GM21360 (cell line): ENCODE measurements around the gene PDE4D.

ENCODE experiments used
- ATAC-seq: cut with Tn5 transposase; IDR thresholded peaks from one replicate; pipeline ENCODE4 v1.9.1; 2021; ENCODE audit warnings: mild to moderate bottlenecking, moderate library complexity; ENCODE audit not compliant: unreplicated experiment

Gene PDE4D

DNA sequence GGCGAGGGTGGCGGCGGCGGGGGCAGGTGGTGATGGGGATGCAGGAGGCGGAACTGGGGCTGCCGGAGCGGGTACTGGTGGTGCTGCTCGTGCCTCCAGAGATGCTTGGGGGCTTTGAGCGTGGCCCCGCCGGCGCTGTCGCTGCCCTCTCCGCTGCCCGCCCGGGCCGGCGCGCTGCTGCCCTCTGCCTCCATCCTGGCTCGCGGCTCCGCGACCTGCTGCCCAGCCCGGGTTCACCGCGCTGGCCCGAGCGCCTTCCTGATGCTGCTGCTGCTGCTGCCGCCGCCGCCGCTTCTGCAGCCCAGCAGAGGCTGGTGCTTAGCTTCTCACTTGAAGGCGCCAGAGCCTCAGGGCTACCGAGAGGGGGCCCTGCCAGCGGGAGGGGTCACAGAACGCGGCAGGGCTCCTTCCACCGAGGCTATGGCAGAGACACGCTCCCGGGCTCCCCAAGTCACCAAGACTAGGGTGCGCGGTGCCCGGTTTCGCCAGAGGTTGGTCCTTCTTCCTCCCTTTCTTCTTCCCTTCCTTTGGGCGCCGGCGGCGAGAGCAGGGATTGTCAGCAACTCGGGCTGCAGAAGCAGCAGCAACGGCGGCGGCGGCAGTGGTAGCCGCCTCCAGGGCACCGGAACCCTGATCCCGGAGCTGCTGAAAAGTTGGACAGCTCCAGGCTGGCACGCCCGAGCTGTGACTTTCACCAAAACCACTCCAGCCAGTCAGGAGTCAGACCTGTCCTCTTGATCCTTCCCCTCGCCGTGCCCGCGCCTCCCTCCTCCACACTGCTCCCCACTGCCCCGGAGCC, at the start of gene PDE4D:
TSS of gene PDE4D (minus strand) at position 298 of the 799 bp plus-strand sequence.
- ATAC-seq, result no peak

DNA sequence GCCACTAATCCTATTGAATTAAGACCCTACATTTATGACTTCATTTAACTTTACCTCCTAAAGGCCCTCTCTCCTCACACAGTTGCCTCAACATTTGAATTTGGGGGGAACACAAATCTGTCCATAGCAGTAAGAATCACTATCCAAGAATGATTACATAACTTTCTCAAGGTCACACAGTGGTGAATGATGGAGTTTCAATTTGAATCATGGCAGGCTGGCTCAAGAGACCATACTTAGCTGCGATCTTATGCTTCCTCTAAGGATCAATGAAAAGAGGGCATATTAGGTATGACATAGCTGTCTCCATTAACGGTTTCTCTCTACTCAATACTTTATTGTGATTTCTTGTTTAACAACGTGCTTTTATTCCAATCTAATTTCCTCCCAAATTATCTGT, 44.1 kb upstream of the PDE4D start:
- no peak for ATAC-seq

DNA sequence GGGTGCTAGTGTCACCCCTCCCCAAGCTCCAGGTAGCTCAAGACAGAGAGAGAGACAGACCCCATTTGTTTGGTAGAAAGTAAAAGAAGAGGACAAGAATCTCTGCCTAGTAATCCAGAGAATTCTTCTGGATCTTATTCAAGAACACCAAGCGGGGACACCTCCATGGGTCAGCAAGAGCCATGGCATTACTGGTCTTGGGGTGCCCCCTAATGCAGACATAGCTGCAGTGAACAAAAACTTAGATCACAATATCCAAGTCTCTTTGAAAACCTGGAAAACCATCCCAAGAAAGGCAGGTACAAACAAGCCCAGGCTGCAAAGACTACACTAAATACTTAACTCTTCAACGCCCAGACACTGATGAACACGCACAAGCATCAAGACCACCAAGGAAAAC, 29.9 kb upstream of the PDE4D start:
- ATAC-seq, result no peak

DNA sequence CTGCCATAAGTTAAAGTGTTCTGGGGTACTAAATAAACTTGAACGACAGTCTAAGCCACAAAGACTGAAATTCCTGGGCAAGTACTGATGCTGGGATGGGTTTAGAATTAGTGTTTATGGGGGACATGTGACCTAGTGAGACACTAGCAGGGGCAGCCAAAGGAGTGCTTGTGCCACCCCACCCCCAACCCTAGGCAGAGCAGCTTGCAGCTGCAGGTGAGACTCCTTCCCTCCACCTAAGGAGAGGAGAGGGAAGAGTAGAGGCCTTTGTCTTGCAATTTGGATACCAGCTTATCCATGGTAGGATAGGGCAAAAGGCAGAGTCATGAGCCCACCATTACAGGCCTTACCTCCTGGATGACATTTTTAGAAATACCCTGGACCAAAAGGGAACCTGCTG, 28.7 kb upstream of the PDE4D start:
- ATAC-seq, result no peak

DNA sequence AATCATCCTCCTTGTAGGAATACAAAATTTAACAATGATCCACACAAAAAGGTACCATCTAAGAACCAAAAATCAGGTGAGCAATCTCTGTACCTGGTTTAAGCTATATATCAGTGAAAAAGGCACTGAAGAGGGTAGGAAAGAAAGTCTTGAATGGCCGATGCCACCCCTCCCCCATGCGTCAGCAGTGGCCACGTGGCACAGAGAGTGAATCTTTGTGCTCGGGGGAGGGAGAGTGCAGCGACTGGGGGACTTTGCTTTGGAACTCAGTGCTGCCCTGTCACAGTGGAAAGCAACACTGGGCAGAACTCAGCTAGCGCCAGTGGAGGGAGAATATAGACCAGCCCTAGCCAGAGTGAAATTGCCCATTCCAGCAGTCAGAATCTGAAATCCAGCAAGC, 28.3 kb upstream of the PDE4D start:
- no peak for ATAC-seq

DNA sequence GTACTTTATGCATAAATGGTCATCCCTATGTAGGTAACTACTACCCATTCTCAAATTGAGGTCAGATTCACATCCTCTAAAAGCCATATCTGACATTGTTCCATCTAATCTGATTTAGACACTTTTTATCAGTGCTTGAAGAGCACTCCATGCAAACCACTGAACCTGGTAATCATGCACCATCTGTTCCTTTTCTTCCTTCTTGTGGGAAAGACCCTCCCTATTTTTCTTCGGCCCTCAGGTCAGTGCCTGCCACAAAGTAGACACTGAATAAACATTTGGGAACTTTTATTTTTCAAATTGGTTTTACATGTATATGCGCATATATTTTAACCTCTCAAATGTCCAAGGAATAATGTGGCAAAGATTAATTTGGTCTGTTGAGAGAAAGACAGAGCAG, 26.0 kb upstream of the PDE4D start:
- no peak for ATAC-seq

DNA sequence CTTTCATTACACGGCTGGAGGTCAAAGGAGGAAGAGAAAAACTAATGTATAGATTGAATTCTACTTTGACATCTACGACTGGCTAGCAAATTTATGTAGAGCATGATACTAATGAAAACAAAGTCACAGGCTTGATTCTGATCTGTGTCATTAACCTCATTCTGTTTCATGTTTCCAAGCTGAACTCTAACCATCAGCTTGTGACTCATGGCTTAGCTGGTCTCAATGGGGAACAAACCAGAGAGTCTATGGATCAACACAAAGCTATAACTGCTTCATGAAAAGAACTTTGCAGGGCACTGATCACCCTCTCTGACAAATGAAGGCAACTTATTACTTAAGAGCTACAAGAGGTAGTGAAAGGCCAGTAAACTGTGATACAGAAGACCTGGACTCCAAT, 23.6 kb upstream of the PDE4D start:
- ATAC-seq, result no peak

DNA sequence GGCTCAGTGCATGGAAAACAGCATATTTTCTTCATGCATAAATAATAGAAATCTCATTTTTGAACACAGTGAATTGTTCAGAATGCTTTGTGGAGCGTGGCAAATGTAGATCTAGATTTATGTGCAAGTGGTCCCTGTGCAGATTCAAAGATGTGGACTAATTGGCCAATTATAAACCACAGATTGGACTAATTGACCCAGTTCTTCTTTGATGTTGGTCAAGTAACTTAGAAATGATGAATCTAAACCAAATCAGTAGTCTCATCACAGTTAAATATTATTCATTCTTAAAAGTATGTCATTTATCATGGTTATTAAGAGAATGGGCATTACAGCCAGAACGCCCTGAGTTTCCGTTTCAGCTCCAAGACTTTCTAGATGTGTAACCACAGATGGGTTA, 11.7 kb upstream of the PDE4D start:
- no peak for ATAC-seq

DNA sequence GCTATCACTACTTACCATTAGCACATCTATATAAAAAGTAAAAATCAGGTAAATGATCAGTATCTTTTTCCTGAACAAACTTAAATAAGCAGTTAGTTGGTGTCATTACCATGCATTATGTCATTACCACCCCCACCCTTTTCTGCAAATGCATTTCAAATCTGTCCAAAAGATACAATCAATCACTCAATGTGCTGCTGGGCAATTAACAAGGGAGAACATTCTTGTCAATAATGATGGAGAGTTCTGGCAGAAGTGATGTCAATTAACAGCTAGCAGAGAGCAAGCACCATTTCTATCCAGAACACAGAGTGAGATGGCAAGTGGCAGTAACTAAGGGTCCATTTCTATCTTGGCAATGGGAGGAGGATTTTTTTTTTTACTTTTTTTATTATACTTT, 3.5 kb upstream of the PDE4D start:
- no peak for ATAC-seq

DNA sequence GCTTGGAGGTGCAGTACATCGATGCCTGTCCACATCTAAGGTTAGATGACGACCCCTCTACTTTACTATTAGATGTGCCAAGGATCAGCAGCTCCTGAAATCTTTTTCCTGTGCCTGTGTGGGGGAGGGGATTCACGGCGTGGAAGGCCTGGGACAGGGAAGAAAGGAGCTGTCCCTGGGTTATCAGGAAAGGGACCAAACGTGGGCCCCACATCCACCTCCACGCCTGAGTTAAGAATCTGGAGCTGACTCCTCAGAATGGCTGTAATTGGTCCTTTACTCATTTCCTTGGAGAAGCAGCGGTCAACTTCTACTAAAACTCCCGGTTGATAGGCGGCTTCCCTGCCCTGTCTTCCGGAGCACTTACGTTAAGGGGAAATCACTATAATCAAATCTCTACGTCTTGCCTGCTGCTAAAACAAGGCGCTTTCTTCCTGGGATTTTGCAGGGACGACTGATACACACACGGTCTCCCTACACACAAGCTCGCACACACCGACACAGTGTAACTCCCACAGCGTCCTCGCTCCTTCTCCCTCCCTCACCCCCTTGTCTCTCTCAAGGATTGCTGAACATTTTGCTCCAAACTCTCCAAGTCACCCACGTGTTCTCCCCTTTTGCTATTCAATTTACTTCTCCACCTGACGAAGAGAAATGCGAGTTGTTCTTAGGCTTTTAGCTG, 1.4 kb downstream of the PDE4D start:
- ATAC-seq, result no peak

DNA sequence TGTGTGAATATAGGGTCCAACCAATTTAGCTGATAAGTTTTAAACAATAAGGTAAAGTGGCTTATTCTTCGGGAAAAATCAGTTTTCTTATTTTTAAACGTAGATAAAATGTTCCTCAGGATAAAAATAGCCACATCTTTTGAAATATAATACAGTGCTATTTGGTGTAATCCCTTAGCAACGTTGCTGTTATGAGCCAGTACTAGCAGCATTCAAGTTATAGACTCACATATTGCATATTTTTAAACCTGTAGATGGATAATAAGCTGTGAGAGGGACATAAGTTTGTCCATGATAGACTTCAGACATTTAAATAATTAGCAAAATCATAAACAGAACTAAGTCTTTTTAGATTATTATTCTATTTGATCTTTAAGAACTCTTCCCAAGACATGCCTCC, 6.3 kb downstream of the PDE4D start:
- no peak for ATAC-seq

DNA sequence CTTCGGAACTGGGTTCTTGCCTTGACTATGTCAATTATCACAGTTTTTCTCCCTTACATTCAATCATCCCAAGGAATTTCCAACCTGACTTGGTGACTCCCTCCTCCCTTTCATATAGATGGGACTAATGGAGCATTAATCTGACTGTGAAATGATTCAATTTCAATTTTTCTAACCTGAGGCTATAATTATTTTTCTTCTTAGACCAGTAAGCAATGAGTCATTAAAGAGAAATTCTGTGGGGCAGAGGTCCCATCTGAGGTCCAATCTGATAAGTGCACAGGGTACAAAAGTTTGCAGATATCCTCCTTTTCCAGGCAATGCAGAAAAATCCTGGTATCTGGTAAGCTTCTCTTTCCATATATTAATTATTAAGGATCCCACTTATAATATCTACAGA, 18.9 kb downstream of the PDE4D start:
- ATAC-seq, result no peak

DNA sequence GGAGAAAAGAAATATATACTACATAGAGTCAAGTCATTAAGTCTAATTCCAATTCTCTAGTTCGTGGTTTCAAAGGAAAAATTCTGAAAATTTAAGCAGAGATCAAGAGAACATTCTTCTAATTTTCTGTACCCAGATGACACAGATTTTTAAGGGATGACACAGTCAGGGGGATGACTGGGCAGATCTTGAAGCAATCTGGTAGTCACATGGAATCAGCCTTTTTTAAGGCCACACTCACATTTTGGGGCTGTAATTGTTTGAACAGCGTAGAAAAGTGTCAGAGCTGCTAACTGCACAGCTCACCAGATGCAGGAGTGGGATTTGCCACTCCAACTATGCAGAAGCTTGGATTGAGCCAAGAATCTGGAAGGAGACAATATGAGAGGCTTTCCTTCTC, 20.4 kb downstream of the PDE4D start:
- ATAC-seq, result no peak

DNA sequence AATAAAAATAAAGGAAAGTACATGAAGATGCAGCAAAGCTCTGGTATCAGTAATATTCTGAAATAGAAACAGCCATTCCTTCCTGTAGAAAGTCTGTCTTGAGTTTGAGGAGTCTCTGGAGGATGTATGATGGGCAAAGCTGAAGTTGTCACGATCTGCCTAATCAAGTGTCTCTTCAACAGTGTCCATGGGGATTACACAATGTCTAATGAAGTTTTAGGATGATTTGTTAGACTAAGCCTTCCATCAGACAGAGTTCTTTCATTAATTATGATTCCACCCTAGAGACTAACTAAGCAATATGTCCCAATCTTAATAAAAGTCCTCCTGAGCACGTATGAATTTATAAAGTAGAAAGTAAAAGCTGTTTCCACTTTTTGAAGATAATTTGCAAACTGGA, 26.9 kb downstream of the PDE4D start:
- no peak for ATAC-seq

DNA sequence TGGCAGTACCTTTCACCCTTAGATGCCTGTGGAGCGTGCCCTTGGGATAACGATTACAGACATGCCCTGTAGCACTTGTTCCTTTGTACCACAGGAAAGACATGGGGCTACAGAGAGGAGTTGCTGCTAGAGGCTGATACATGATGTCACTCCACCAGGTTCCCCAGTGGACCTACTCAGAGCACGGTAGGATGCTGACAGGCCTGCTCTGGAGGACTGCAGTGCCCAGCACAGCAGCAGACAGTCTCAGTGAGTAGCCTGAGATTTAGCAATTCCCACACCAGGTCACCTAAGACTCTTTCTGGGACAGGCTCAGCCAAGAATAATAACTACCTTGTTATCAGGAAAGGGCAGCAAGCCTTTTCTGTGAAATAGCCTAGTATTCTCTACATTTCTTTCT, 28.8 kb downstream of the PDE4D start:
- no peak for ATAC-seq

DNA sequence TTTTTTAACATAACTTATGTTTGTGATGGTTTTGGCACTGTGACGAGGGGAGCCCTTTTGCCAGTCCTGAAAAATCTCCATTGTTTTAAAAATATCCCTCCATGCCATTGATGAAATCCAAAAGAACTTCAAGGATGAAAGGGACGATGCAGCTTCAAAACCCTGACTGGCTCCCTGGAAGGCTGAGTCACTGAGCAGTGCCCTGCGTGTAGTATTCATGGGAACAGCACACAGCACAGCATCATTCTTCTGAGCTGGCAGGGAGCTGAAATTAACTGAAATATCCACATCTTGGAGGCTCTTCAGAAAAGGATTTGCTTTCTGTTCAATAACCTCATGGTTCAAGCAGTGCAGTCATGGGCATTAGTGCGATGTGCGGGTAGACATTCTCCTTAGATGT, 29.7 kb downstream of the PDE4D start:
- no peak for ATAC-seq

DNA sequence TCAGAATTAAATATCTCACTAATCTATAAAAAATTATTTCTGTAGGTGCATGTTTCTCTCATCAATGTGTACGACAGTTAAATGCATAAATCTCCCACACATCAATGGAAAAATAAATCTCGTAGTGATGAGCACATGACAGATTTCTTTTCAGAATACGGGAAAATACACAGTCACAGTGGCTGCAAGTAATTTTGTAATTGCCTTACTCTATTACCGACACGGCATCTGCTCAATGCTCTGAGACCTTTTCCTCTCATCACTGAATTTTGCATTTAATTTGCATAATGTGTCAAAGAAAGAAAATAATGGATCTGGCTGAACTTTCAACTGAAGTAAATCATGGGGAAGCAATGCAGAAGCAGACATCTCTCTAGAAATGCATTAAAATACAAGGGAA, 37.2 kb downstream of the PDE4D start:
- no peak for ATAC-seq

DNA sequence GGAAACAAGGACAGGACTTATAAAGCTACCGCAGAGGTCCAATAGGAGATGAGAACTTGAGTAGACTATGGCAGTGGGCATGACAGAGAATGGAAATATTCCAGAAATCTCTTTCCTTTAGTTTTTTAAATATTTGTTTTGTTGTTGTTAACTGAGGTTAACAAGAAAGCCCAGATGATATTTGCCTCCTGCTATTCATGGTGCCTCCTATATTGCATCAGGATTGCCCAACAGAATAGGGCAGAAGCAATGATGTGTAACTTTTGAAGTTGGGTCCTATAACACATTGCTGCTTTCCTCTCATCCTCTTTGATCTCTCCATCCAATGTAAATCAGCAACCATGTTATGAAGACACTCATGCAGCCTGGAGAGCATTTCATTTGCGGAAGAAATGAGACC, 42.8 kb downstream of the PDE4D start:
- ATAC-seq, result no peak

DNA sequence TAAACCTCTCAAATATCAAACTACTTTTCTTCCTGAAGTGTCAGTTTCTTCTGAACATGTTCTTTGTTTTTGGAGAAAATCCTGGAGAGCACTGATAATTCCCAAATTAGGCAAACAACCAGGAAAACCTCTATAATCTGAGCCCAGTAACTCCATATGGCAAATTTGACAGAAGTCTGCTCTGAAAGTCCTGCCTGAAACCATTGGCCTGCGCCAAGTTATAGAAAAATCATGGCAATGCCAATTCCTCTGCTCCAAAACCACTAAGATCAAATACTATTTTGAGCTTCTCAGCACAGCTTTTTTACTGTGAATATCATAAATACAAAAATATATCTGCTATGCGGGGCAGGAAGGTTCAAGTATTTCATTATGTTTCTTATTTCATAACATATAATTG, 45.9 kb downstream of the PDE4D start:
- ATAC-seq, result no peak

DNA sequence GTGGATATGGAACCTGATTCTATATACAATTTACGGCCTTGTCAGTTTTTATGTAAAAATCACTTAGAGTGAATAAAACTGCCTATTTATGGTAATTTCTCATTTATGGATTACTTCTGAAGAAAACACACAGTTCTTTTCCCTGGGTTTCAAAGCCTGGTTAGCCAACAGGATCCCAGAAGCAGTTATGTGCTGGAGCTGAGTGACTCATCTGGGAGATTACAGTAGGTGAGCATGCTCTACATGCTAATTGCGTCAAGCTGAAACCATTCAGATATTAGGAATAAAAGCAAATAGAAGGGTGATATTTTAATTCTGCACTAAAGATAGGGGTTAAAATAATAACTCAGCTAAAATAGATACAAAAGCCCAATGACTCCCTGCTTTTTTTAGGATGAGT, 47.8 kb downstream of the PDE4D start:
- no peak for ATAC-seq

DNA sequence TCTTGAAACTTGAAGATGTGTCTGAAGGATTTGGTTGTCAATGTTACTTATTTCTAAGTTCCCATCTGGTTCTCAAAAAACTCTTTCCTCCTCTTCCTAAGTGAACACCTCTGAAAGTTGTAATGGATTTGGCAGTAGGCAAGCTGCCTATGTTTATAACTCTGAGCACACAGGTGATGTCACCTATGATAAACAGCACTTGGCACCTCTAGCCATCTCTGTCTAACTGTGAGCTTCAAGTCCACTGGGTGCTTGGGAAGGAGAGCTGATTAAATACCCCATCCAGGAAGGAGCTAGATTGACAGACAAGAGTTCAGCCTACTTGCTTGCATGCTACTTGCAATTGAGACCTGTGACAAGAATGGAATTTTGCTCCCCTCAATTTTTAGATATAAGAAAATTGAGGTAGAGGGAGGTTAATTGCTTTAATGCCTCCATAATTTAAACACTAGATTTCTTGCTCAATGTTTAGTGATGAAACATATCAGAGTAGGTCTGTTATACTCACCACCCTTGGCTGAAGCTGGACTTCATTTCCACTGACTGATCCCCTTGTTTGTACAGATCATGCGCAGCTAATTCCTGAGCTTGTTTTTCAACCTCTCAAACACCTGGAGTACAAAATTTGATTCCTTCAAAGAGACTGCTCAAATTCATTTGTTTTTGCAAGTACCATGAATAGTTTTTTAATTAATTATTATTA, 49.9 kb downstream of the PDE4D start:
- ATAC-seq, result no peak

DNA sequence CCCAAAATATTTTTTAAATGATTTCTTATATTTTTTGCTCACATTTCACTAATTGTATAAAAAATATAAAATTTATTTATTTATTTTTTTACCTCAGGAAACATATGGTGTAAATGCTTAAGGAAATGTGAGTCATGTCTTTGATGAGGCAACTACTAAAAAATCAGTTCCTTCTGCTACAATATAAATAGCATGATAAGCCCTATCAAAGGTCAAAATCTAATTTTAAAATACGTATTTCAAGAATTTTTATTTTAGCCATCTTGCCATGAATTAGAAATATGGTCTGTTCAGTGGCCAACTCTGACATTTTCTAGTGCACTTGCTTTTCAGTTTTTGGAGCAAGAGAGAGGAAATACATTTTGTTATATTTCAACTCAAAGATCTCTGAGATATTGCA, 50.5 kb downstream of the PDE4D start:
- ATAC-seq, result no peak
